Gastrocnemius medialis (tissue), 4 donors: Measurements from ENCODE around the gene BFAR.

Experiments
- CTCF ChIP-seq, 5 experiments: fragments of 450-650 bp in 3 of 5; fragments of 200-600 bp in 2 of 5; sonication (generic) in 2 of 5; IDR thresholded peaks in 4 of 5; conservative IDR thresholded peaks in 1 of 5; 1 replicate in 4 of 5; 2 replicates in 1 of 5; pipeline ENCODE4 v1.5.1; 2016 to 2019; ENCODE audit warnings: antibody characterized with exemption in 5 of 5, mild to moderate bottlenecking in 3 of 5, moderate library complexity in 3 of 5
- POLR2A ChIP-seq, 2 donors: fragments of 450-650 bp; IDR thresholded peaks; one replicate each; pipeline ENCODE4 v1.6.1; 2017; ENCODE audit warnings: antibody characterized with exemption in 2 of 2, mild to moderate bottlenecking in 2 of 2, moderate library complexity in 2 of 2

GRCh38 chr16:14606102-14606501 lies 26.6 kb upstream of the BFAR start:
- TF ChIP-seq CTCF (IDR thresholded peaks at IDR 0.05 in 4 of 5, conservative IDR thresholded peaks at IDR 0.05 in 1 of 5): no peak
- TF ChIP-seq POLR2A (IDR thresholded peaks at IDR 0.05): no peak
